Endothelial cell (in vitro differentiated cells): ENCODE data around the gene OR2H1. TPM values are rescaled to one million over a fixed set of nuclear protein-coding genes. Genes with fewer than 3 reads are reported as not detected.

Experiments used
- DNase-seq: peaks from one replicate; pipeline ENCODE4 v3.0.0; 2021; ENCODE audit warnings: low spot score
- H3K27ac Mint-ChIP-seq: one replicate; pipeline ENCODE4 v1.8.0; 2021; ENCODE audit warnings: mixed read lengths, inconsistent platforms; ENCODE audit not compliant: unreplicated experiment
- H3K27me3 Mint-ChIP-seq: one replicate; pipeline ENCODE4 v1.8.0; 2021; ENCODE audit warnings: mild to moderate bottlenecking, moderate library complexity, mixed read lengths, inconsistent platforms; ENCODE audit not compliant: unreplicated experiment
- H3K36me3 Mint-ChIP-seq: one replicate; pipeline ENCODE4 v1.8.0; 2021; ENCODE audit warnings: mild to moderate bottlenecking, low read depth, mixed read lengths, inconsistent platforms; ENCODE audit not compliant: unreplicated experiment
- H3K4me1 Mint-ChIP-seq: one replicate; pipeline ENCODE4 v1.8.0; 2021; ENCODE audit warnings: mild to moderate bottlenecking, mixed read lengths, inconsistent platforms; ENCODE audit not compliant: unreplicated experiment
- H3K4me3 Mint-ChIP-seq: one replicate; pipeline ENCODE4 v1.8.0; 2021; ENCODE audit warnings: mild to moderate bottlenecking, mixed read lengths, inconsistent platforms; ENCODE audit not compliant: unreplicated experiment
- H3K9me3 Mint-ChIP-seq: one replicate; pipeline ENCODE4 v1.8.0; 2021; ENCODE audit warnings: mixed read lengths, inconsistent platforms; ENCODE audit not compliant: unreplicated experiment
- total RNA-seq: library from RNA; stranded (reverse); fragmentation: NEBNext Ultra II Directional; extraction: Animal tissue kit (Norgen Biotek cat#: 25700); gene quantifications from one replicate; pipeline ENCODE4 v1.2.1, GENCODE V29; 2021; ENCODE audit not compliant: unreplicated experiment
- TF ChIP-seq, protein P1 (sequence below): fragments of 200-600 bp; sonication (generic); IDR thresholded peaks from one replicate; pipeline ENCODE4 v1.5.0; 2021; ENCODE audit warnings: antibody characterized with exemption; ENCODE audit not compliant: unreplicated experiment

Gene OR2H1
- total RNA-seq, 1 donor from 2014 or later: not detected

- TF ChIP-seq, protein P1, sequence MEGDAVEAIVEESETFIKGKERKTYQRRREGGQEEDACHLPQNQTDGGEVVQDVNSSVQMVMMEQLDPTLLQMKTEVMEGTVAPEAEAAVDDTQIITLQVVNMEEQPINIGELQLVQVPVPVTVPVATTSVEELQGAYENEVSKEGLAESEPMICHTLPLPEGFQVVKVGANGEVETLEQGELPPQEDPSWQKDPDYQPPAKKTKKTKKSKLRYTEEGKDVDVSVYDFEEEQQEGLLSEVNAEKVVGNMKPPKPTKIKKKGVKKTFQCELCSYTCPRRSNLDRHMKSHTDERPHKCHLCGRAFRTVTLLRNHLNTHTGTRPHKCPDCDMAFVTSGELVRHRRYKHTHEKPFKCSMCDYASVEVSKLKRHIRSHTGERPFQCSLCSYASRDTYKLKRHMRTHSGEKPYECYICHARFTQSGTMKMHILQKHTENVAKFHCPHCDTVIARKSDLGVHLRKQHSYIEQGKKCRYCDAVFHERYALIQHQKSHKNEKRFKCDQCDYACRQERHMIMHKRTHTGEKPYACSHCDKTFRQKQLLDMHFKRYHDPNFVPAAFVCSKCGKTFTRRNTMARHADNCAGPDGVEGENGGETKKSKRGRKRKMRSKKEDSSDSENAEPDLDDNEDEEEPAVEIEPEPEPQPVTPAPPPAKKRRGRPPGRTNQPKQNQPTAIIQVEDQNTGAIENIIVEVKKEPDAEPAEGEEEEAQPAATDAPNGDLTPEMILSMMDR: no peak
- no peaks in the 10 kb centered on the region for H3K36me3 Mint-ChIP-seq
- no peak overlapping the region for H3K27ac Mint-ChIP-seq
- no peak overlapping the region for H3K4me3 Mint-ChIP-seq
- no peak for DNase-seq
- H3K27me3 Mint-ChIP-seq: no peaks in the 10 kb centered on the region
- H3K4me1 Mint-ChIP-seq: peaks cover 9% of the 10 kb centered on the region
- peaks cover 3% of the 10 kb centered on the region for H3K9me3 Mint-ChIP-seq
These were observed 22.6 kb downstream of the OR2H1 start for GRCh38 chr6:29479560-29479959.

- H3K27me3 Mint-ChIP-seq: no peaks in the 10 kb centered on the region
- TF ChIP-seq, protein P1: no peak
- H3K27ac Mint-ChIP-seq: no peak overlapping the region
- peaks cover 9% of the 10 kb centered on the region for H3K4me1 Mint-ChIP-seq
- no peak overlapping the region for H3K4me3 Mint-ChIP-seq
- H3K36me3 Mint-ChIP-seq: no peaks in the 10 kb centered on the region
- DNase-seq: no peak
- no peaks in the 10 kb centered on the region for H3K9me3 Mint-ChIP-seq
These were observed 26.2 kb downstream of the OR2H1 start for GRCh38 chr6:29483186-29483585.

GRCh38 chr6:29483735-29484134 is 26.8 kb downstream of the OR2H1 start:
- DNase-seq: no peak
- Mint-ChIP-seq H3K36me3 (no peaks in the 10 kb centered on the region), H3K27ac (no peak overlapping the region), H3K27me3 (no peaks in the 10 kb centered on the region), H3K4me3 (no peak overlapping the region), H3K4me1 (peaks cover 9% of the 10 kb centered on the region), H3K9me3 (no peaks in the 10 kb centered on the region)
- TF ChIP-seq, protein P1: no peak

DNA sequence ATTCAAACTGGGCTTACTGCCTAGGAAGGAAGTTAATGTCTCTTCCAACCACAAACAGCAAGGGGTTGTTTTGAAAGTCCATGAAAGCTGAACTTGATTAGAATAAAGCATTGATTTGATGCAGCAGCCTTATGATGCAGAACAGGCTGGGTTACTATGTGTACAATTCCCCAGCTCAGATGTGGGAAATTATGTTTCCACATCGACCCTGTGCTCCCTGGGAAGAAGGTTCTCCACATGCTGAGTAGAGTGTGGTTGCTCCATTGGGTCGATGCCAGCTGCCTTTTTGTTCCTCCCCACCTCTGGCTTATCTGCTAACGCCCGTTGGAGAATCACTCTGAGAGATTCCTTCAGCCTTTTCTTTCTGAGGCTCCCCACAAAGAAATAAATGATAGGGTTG is 29.6 kb downstream of the OR2H1 start:
- TF ChIP-seq, protein P1: no peak
- no peak overlapping the region for H3K4me3 Mint-ChIP-seq
- H3K27me3 Mint-ChIP-seq: no peaks in the 10 kb centered on the region

GRCh38 chr6:29487131-29487530 is 30.2 kb downstream of the OR2H1 start:
- H3K4me3 Mint-ChIP-seq: no peak overlapping the region
- TF ChIP-seq, protein P1: no peak

More for the DNA sequence above, 29.6 kb downstream of the OR2H1 start:
- H3K36me3 Mint-ChIP-seq: no peaks in the 10 kb centered on the region
- H3K9me3 Mint-ChIP-seq: no peaks in the 10 kb centered on the region
- no peak for DNase-seq
- H3K27ac Mint-ChIP-seq: no peak overlapping the region
- H3K4me1 Mint-ChIP-seq: no peaks in the 10 kb centered on the region

More at GRCh38 chr6:29487131-29487530, 30.2 kb downstream of the OR2H1 start:
- Mint-ChIP-seq H3K4me1 (no peaks in the 10 kb centered on the region), H3K36me3 (no peaks in the 10 kb centered on the region), H3K27me3 (no peaks in the 10 kb centered on the region), H3K27ac (no peak overlapping the region), H3K9me3 (no peaks in the 10 kb centered on the region)
- DNase-seq: no peak
